HG02852 (cell line): ENCODE results near the gene EGLN3.

Experiments used
- ATAC-seq: cut with Tn5 transposase; IDR thresholded peaks from one replicate; pipeline ENCODE4 v1.9.1; 2021; ENCODE audit warnings: mild to moderate bottlenecking, moderate library complexity; ENCODE audit not compliant: unreplicated experiment

Gene EGLN3

GRCh38 chr14:33915682-33916081 lies 35.2 kb downstream of the EGLN3 start:
- ATAC-seq: no peak

- no peak for ATAC-seq
Observed at GRCh38 chr14:33914676-33915516, 36.0 kb downstream of the EGLN3 start.

GRCh38 chr14:33911046-33911445 lies 39.8 kb downstream of the EGLN3 start:
- no peak for ATAC-seq

- ATAC-seq: no peak
Observed at GRCh38 chr14:33910435-33910834, 40.4 kb downstream of the EGLN3 start.

- no peak for ATAC-seq
Observed at GRCh38 chr14:33909380-33910084, 41.3 kb downstream of the EGLN3 start.

GRCh38 chr14:33908540-33909223 lies 42.2 kb downstream of the EGLN3 start:
- no peak for ATAC-seq

GRCh38 chr14:33906968-33907367 lies 43.9 kb downstream of the EGLN3 start:
- no peak for ATAC-seq

- ATAC-seq: no peak
Observed at GRCh38 chr14:33904609-33905008, 46.3 kb downstream of the EGLN3 start.

- ATAC-seq: no peak
Observed at GRCh38 chr14:33903369-33903768, 47.5 kb downstream of the EGLN3 start.

- ATAC-seq: no peak
Observed at GRCh38 chr14:33902363-33902762, 48.5 kb downstream of the EGLN3 start.

GRCh38 chr14:33901426-33902155 lies 49.3 kb downstream of the EGLN3 start:
- ATAC-seq: no peak

- ATAC-seq: no peak
Observed at GRCh38 chr14:33900706-33901105, 50.2 kb downstream of the EGLN3 start.

- no peak for ATAC-seq
Observed at GRCh38 chr14:33899723-33900341, 51.0 kb downstream of the EGLN3 start.

- ATAC-seq: no peak
Observed at GRCh38 chr14:33897878-33898535, 52.9 kb downstream of the EGLN3 start.

- ATAC-seq: no peak
Observed at GRCh38 chr14:33897382-33897781, 53.5 kb downstream of the EGLN3 start.

GRCh38 chr14:33894339-33894738 lies 56.5 kb downstream of the EGLN3 start:
- no peak for ATAC-seq

- ATAC-seq: no peak
Observed at GRCh38 chr14:33891700-33892099, 59.2 kb downstream of the EGLN3 start.

GRCh38 chr14:33884916-33885315 lies 66.0 kb downstream of the EGLN3 start:
- no peak for ATAC-seq

- ATAC-seq: no peak
Observed at GRCh38 chr14:33880330-33880729, 70.5 kb downstream of the EGLN3 start.

- peak; percentile 47 for ATAC-seq
Observed at GRCh38 chr14:33879684-33880286, 71.1 kb downstream of the EGLN3 start.
